NOMO-1 (cell line): ENCODE measurements around the gene KPNB1.
A peak's percentile ranks its signal among the peaks of the same experiment; 100 is the strongest.

Source experiments
- DNase-seq, 2 experiments: peaks; one replicate each; lab custom pipeline; 2025; ENCODE audit not compliant: unreplicated experiment in 2 of 2; lab: John Stamatoyannopoulos, UW

KPNB1 gene

DNA sequence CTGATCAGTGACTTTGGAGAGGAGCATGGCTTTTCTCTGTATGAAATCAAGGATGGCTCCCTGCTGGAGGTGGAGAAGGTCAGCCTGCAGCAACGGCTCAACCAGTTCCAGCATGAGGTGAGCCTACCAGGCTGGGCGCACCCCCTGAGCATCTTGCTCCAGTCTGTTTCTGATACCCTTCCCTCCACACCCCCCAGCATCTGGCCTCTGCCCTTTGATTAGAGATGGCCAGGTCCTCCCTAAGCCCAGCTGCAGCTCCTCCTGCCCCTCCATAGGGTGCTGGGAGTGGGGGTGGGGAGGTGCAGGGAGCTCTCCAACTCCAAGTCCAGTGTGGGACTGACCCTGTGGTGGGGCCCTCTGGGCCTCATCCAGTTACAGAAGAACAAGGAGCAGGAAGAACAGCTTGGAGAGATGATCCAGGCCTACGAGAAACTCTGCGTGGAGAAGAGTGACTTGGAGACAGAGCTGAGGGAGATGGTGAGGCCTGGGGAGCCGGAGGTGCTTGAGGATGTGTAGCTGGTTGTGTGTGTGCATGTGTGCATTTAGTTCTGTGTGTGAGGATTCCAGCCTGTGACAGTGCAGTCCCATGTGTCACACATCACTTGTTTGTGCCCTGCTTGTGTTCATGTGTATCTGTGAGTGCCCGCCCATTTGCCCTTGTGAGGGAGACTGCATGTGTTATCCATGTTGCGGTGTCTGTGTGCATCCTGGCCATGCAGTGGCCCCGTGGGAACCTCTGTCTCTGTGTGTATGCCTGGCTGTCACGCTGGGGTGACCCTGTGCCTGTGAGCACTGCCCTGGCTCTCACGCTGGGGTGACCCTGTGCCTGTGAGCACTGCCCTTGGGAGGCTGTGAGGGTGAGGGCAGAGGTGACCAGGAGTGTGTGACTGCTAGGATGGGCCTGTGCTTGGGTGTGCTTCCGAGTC is 47.3 kb downstream of the KPNB1 start:
- DNase-seq, result no peak

DNA sequence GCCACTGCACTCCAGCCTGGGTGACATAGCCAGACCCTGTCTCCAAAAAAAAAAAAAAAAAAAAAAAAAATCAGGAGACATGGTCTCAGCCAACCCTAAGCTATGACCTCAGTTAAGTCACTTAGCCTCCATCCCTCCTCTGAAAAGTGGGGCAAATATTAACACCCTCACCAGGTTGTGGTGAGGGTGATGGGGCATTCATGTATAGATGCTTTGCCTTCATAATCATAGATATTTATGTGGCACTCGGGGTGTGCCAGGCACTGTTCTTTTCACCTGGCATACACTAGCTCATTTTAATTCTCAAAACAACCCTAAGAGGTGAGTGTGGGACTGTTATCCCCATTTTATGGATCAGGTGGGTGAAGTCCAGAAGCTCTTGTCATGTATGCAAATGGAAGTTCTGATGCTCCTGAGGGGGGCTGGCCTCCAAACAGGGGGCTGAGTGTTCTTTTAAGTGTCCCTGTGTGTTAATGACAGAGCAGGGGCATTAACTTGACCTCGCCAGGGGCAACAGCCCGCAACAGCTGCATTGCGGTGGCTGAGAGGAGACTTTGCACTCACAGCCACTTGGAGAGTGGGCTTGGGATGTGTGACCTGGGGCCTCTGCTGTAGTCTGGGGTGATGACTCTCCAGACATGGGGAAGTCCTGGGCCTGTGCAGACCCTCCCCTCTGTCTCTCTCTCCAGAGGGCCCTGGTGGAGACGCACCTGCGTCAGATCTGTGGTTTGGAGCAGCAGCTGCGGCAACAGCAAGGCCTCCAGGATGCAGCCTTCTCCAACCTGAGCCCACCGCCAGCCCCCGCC is 48.4 kb downstream of the KPNB1 start:
- DNase-seq, result no peak

DNA sequence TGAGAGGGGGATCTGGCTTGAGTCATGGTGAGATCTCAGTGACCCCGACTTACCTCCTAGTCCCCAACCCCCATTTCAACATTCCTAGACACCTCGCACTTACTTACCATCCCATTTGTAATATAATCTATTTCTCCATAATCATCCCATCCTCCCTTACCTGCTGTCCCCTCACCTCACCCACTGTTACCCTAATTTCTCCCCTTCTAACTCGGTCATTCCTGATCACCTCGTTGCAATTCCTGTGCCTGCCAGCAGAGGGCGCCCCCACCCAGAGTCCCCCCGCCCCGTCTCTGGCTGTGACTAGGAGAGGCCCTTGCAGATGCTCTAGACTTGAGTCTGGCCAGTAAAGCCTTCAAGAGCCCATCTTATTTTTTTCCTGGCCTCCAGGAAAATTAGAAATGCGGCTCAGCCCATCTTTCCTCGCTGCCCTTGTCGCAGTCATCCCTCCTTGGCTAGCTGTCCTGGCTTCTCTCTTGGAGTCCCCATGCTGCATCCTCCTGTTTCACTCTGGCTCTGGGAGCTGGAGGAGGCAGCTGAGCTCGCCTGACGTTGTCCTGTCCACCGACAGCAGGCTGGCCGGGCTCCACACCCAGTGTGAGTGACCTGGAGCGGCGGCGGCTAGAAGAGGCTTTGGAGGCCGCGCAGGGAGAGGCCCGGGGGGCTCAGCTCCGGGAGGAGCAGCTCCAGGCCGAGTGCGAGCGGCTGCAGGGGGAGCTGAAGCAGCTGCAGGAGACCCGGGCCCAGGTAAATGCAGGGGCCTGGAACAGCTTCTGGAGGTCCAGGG is 49.2 kb downstream of the KPNB1 start:
- peak; percentile 39 to 41 for DNase-seq

DNA sequence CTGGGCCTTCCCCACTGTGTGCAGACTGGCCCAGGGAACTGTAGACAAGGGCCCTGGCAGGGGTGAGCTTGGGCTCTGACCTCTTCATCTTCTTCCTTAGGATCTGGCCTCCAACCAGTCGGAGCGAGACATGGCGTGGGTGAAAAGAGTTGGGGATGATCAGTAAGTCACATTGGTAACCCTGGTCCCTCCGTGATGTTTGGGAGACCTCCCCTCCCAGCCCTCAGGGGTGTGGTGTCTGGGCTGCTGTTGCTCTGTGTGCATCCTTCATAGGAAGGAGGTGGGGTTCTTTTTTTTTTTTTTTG is 49.8 kb downstream of the KPNB1 start:
- no peak for DNase-seq

DNA sequence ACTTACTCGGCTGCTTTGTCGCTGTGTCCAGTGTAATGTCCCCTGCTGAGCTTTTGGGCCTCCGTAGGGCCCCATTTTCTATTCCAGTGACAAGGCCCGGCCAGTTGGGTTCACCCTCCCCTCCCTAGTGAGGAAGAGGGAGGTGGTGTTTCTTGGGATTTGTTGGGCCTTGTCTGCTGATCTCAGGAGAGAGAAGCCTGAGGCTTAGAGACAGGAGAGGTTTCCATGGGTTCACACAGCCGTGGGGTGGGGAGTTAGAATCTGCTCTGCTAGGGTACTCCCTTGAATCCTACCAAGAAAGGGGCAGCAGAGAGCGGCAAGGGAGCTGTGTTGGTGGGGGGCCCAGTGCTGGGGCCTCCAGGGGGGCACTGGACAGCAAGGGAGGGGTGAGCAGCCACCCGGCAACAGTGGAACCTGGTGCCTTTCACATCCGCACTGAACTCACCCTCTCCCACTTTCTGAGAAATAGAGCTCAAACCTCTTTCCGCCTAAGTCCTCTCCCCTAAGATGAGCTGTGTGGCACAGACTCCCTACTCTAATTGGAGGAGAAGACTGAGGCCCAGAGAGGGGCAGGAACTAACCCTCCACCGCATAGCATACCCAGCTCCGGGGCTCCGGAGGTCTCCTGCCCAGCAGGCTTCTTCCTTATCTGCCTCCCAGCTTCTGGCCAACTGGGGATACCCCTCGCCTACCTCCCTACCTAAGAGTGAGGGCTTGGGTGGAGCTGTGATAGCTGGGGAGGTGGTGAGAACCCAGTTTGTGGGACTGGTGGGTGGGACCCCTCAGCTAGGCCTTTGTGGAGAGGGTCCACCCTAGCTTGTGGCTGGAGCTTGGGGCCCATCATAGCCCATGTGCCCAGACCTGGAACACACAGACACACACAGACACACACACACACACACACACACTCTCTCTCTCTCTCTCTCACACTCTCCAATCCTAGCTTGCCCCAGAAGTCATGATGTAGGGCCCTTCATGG is 51.0 kb downstream of the KPNB1 start:
- DNase-seq, result no peak

DNA sequence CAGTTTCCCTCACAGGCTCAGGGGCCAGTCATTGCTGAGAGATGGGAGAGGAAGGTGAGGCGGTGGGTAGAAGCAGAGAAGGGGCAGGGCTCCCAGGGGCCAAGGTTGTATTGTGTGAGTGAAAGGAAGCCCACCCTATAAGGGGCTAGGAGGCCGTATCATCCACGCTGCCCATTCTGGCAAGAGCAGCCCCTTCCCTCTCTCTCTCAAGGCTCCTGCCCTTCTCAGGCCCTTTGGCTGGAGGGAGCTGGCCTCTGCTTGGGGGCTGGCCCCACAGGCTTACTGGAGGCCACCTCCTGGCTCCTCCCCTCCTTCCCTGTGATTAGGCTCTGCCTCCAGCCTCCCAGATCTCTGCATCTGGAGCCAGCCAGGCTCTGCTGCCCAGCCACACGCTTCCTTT is 51.9 kb downstream of the KPNB1 start:
- no peak for DNase-seq

DNA sequence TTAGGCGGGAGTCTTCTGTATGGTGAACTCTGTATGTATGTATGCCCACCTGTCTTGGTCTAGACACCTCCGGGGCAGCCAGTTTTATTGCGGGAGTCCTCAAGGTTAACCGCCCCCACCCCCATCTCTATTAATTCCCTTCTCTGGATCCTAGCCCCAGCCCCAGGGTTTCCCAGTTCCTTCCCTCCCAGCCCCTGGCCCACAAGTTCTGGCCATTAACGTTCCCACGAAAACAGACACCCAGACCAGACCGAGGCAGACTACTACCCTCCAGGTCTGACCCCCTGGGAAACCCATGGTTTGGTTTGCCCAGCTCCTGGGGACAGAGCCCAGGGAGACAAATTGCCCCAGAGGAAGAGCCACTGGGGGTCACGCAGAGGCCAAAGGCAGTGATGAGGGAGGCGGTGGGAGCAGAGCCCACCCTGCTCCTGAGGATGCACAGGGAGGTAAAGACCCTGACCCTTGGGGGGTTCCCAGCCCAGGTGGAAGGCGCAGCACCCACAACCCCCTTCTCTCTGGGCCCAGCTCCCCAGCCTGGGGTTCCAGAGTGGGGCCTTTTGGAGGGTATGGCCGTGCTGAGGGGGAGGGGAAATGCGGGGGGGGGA is 52.8 kb downstream of the KPNB1 start:
- DNase-seq, result no peak

DNA sequence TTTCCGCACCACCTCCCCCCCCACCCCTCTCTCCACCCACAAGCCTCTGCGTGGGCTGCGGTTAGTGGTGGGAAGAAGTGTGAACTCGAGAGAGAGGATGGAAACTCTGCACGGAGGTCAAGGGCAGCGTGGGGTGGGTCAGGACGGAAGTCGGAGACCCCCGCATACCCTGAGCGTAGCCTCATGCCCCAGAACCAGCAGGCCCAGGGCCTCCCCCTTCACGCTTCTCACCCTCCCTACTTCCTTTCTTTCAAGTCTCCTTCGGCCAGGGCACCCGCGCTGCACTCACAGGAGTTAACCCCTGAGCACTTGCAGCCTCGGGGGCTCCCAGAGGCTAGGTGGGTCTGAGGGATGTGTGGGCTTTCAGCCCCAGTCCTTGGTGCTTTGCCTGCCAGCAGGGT is 53.5 kb downstream of the KPNB1 start:
- no peak for DNase-seq

DNA sequence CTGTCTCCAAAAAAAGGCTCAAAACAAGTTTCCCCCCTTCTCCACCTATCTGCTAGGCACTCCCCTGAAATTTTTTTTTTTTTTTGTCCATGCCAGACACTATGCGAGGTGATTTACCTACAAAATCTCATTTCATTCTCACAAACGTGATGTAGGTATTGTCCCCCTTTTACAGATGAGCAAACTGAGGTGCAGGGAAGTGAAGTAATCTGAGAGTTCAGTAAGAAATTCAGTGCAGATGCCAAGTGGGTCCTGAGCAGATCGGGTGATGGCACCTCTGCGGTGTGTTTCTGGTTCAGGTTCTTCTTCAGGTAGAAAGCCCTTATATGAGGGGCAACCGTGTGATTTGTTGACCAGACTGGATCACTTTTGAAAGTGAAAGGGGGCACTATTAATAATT is 54.0 kb downstream of the KPNB1 start:
- DNase-seq, result no peak

DNA sequence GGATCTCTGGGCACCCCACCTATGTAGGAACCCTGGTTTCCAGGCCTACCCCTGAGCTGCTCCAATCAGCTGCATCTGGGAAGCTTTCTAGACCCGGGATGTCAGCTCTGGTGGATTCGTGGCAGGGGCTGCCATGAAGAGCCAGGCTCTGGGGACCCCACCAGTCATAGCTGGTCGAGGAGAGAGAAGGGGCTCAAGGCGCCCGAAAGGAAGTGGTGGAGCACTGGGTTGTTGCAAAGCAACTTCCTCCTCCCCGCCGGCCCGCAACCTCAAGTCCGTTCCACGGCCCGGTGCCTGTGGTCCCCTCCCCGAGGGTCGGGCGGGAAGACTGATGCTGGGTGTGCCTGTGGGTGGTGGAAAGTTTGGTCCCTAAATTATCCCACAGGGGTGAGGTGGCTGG is 54.4 kb downstream of the KPNB1 start:
- DNase-seq, result peak; percentile 6 to 32

DNA sequence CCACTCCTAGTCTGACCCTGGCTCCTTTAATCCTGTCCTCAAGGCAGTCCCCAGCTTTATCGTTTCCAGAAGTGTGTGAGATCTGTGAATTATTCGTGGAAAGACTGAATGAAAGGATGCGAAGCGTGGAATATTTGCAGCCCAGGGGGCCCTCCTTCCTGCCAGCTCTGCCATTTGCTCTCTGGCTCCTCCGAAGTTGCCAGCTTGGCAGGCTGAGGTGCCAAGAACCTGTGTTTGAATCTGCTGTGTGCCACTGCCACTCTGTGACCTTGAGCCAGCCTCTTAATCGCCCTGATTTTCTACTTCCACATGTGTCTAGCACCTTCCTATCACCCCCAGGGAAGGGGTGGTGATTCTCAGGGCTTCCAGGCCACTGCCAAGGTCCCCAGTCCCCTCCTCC is 55.0 kb downstream of the KPNB1 start:
- no peak for DNase-seq

DNA sequence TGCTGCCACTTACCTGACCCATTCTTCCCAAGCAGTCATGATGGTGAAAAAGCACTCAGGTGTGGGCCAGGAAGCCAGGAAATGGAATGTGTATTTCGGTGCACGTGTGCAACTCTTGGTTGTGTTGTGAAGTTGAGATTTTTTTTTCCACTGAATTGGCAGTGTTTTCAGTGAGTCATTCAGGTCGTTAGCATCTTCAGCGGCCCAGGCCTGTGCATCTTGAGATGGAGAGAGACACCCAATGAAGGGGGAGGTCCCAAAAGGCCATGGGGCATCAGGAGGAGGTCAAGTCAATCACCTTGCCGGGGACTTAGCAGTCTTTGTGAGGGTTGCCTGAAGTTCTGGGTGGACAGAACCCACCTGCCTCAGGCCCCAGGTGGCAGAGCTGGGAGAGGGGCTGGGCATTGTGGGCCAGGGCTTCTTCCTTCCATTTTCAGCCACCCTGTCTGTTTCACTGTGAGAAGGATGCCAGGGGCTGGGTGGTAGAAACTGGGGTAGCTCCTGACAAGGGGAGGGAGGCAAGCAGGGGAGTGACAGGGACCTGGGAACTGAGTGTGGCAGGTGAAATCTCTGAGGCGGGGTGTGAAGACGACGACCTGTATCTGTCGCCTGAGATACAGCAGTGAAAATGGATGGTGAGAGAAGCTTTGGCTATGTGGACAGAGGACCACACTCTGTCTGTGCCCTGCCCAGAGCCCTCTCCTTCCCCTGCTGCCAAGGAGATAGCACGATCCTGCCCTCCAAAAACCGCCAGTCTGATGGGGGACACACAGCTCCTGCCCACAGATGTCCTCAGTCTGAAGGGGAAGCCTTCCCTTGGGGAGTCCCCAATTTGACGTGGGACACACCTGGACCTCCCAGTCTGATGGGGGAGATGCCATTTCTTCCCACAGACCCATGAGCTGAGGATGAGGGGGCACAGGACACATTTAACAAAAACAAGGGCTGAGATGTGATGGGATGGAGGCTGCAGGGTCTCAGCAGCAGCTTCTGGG is 56.1 kb downstream of the KPNB1 start:
- no peak for DNase-seq

DNA sequence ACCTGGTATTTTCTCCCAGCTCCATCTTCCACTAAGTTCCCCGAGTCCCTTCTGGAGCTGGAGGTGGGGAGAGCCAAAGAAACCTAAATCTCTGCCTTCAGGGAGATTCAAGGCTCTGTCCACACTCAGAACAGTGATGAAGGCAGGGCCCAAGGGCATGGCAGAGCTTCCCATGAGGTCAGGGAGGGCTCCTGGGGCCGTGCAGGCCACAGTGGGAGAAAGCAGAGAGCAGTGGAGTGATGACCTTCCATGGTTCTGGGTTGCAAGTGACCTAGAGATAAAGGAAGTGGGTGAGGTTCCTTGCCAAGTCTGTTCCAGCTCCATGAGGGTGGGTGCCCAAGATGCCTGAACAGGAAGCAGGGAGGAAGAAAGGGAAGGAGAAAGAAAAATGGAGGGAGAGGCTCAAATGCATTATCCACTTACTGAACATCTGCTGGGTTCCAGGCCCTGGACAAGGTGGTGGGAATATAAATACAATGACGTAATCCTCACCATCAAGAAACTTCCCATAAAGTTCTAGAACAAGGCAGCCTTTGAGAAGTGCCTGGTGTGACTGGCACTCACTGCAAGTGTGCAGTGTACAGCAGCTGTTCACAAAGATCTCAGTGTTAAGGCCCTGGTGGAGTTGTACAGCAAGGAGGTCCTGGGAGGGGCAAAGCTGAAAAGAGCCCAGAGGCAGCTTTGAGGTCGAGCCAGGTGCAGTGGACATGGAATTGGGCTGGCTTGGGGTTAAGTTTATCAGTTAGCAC is 57.5 kb downstream of the KPNB1 start:
- DNase-seq, result no peak

DNA sequence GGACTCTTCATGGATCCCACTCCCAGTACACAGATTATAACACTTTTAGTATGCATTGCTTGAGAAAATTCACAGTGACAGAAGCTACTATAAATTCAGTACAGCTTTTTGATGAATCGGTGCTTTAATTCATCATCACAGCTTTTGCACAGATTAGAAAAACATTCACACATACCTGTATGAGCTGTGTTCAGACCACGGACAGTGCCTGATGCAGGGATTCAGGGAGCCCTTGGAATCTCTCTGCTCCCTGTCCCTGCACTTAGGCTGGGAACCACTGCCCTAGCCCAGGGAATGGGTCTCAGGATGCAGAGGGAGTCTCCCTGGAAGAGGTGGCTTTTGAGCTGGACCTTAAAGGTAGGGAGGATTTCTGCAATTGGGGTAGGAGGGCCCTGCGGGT is 58.2 kb downstream of the KPNB1 start:
- DNase-seq, result no peak

DNA sequence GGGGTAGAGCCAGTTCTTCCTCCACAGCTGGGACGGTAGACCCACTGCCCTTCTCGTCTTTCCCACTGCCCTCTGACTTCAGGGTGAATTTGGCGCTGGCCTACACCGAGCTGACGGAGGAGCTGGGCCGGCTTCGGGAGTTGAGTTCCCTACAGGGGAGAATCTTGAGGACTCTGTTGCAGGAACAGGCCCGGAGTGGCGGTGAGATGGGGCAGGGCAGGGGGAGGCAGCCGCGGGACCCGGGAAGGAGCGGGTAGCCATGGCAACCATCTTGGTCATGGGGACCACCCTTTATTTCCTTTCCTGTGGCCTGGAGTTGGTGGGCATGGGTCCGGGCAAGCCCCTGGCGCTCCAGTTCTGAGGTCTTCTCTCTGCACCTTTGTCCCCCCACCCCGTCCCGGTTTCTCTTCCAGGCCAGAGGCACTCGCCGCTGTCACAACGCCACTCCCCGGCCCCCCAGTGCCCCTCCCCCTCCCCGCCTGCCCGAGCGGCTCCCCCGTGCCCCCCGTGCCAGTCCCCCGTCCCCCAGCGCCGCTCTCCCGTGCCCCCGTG is 58.7 kb downstream of the KPNB1 start:
- no peak for DNase-seq

DNA sequence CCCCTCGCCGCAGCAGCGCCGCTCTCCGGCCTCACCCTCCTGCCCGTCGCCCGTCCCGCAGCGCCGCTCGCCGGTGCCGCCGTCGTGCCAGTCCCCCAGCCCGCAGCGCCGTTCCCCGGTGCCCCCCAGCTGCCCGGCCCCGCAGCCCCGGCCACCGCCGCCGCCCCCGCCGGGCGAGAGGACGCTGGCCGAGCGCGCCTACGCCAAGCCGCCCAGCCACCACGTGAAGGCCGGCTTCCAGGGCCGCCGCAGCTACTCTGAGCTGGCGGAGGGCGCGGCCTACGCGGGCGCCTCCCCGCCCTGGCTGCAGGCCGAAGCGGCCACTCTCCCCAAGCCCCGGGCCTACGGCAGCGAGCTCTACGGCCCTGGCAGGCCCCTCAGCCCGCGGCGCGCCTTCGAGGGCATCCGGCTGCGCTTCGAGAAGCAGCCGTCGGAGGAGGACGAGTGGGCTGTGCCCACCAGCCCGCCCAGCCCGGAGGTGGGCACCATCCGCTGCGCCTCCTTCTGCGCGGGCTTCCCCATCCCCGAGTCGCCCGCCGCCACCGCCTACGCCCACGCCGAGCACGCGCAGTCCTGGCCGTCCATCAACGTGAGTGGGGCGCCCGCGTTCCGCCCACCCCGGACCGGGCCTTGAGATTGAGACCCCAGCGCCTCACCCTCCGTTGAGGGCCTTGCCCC is 59.3 kb downstream of the KPNB1 start:
- no peak for DNase-seq

DNA sequence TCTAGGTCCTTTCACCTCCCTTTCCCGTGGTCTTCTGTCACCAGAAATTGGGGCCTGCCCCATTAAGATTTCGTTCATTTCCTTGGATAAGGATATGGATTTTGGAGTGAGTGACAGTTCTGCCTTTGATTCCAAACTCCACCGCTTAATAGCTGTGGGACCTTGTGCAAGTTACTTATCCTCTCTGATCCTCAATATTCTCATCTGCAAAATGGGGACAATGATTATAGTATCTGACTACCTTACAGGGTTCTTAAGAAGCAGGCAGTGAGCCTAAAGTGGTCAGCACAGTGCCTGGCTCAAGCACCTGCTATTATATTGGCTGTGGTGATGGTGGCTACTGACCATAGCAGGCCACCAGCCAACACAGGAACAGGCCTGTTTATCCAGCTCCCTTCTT is 59.9 kb downstream of the KPNB1 start:
- no peak for DNase-seq
